ENCODE measurements around the gene APMAP. TPM values are rescaled to one million over a fixed set of nuclear protein-coding genes. Genes with fewer than 3 reads are reported as not detected.

APMAP gene
- total and polyA plus RNA-seq, 2 of the 13 experiments (the other 11 are each of a cell fraction or from before 2014, with no cell fraction given) = 168 to 214 TPM

GRCh38 chr20:24992487-24993205 lies at the start of gene APMAP (continued):
- TF ChIP-seq ZMYM3 (CRISPR knock-in tag; IDR thresholded peaks at IDR 0.05) (no peak), MBNL3 (CRISPR knock-in tag; conservative IDR thresholded peaks at IDR 0.05) (no peak), ARID4A (CRISPR knock-in tag; IDR thresholded peaks at IDR 0.05; ENCODE audit: borderline replicate concordance) (peak; percentile 97), PITX1 (CRISPR knock-in tag; IDR thresholded peaks at IDR 0.05) (peak; percentile 90), PBX2 (CRISPR knock-in tag; IDR thresholded peaks at IDR 0.05) (no peak), FOXP1 (IDR thresholded peaks at IDR 0.05) (no peak), FOXP1 (CRISPR knock-in tag; IDR thresholded peaks at IDR 0.05) (peak; percentile 53; the same call in 1 of the 2 replicates), HNF4G (IDR thresholded peaks at IDR 0.05; ENCODE audit: borderline replicate concordance, low read depth, low read length) (0 out of 2 replicates have a peak, but pooled peaks have one; percentile 3), HNF4G (CRISPR knock-in tag; IDR thresholded peaks at IDR 0.05; ENCODE audit: borderline replicate concordance, low read depth) (no peak; the same call in 1 of the 2 replicates), FOXO1 (CRISPR knock-in tag; IDR thresholded peaks at IDR 0.05) (peak; percentile 35; the same call in 1 of the 2 replicates), SP140L (CRISPR knock-in tag; IDR thresholded peaks at IDR 0.05; ENCODE audit: borderline replicate concordance) (peak; percentile 25; the same call in 1 of the 2 replicates), SMAD1 (CRISPR knock-in tag; IDR thresholded peaks at IDR 0.05; ENCODE audit: borderline replicate concordance, low read depth) (peak; percentile 87; the same call in 1 of the 2 replicates), ZSCAN30 (CRISPR knock-in tag; IDR thresholded peaks at IDR 0.05) (peak; percentile 82; the same call in 1 of the 2 replicates), BATF2 (CRISPR knock-in tag; IDR thresholded peaks at IDR 0.05) (no peak), GLI4 (CRISPR knock-in tag; IDR thresholded peaks at IDR 0.05; ENCODE audit: borderline replicate concordance) (peak; percentile 99), NFE2L2 (IDR thresholded peaks at IDR 0.05; ENCODE audit: low read length) (no peak), ZNF275 (CRISPR knock-in tag; IDR thresholded peaks at IDR 0.05; ENCODE audit: borderline replicate concordance) (peak; percentile 99), ELF3 (CRISPR knock-in tag; IDR thresholded peaks at IDR 0.05) (peak; percentile 95), ZNF232 (CRISPR knock-in tag; IDR thresholded peaks at IDR 0.05; ENCODE audit: borderline replicate concordance) (peak; percentile 99), ZNF503 (CRISPR knock-in tag; IDR thresholded peaks at IDR 0.05) (peak; percentile 84), BRD4 (CRISPR knock-in tag; IDR thresholded peaks at IDR 0.05) (peak; percentile 93; the same call in 1 of the 2 replicates)

Measured in HepG2 (cell line).